Measurements from ENCODE around the gene CDIP1.

GRCh38 chr16:4510131-4510530 is 28.4 kb downstream of the CDIP1 start:
- TF ChIP-seq, protein P1, sequence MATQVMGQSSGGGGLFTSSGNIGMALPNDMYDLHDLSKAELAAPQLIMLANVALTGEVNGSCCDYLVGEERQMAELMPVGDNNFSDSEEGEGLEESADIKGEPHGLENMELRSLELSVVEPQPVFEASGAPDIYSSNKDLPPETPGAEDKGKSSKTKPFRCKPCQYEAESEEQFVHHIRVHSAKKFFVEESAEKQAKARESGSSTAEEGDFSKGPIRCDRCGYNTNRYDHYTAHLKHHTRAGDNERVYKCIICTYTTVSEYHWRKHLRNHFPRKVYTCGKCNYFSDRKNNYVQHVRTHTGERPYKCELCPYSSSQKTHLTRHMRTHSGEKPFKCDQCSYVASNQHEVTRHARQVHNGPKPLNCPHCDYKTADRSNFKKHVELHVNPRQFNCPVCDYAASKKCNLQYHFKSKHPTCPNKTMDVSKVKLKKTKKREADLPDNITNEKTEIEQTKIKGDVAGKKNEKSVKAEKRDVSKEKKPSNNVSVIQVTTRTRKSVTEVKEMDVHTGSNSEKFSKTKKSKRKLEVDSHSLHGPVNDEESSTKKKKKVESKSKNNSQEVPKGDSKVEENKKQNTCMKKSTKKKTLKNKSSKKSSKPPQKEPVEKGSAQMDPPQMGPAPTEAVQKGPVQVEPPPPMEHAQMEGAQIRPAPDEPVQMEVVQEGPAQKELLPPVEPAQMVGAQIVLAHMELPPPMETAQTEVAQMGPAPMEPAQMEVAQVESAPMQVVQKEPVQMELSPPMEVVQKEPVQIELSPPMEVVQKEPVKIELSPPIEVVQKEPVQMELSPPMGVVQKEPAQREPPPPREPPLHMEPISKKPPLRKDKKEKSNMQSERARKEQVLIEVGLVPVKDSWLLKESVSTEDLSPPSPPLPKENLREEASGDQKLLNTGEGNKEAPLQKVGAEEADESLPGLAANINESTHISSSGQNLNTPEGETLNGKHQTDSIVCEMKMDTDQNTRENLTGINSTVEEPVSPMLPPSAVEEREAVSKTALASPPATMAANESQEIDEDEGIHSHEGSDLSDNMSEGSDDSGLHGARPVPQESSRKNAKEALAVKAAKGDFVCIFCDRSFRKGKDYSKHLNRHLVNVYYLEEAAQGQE (IDR thresholded peaks at IDR 0.05; ENCODE audit: insufficient read depth in 1 of 2, low read depth in 2 of 2, low read length in 2 of 2), result no peak
- no peak for TF ChIP-seq TAF1 (IDR thresholded peaks at IDR 0.05; ENCODE audit: borderline replicate concordance, insufficient read depth, low read length)
- TF ChIP-seq POLR2AphosphoS5 (IDR thresholded peaks at IDR 0.05; ENCODE audit: low read depth, low read length), result no peak
- no peak for TF ChIP-seq SIN3A (IDR thresholded peaks at IDR 0.05; ENCODE audit: borderline replicate concordance, insufficient read depth, low read length)
- TF ChIP-seq FOXP2 (optimal IDR thresholded peaks at IDR 0.05; ENCODE audit: borderline replicate concordance, extremely low read depth, extremely low read length, insufficient read depth), result no peak
